PFSK-1 (cell line): ENCODE results near the gene CAB39L.

ENCODE experiments used
- FOXP2 ChIP-seq: optimal IDR thresholded peaks from 2 replicates; pipeline ENCODE3; 2011; ENCODE audit warnings: borderline replicate concordance, control low read depth, inconsistent platforms; ENCODE audit not compliant: insufficient read depth; ENCODE audit errors: extremely low read length, extremely low read depth
- POLR2AphosphoS5 ChIP-seq: IDR thresholded peaks from 2 replicates; pipeline ENCODE4 v1.6.1; 2012; ENCODE audit warnings: low read depth, mild to moderate bottlenecking, control low read depth, low read length, moderate library complexity
- REST ChIP-seq, 2 experiments: IDR thresholded peaks; 2 replicates each; pipeline versions ENCODE4 v1.6.1 to v1.8.0; 2011 to 2012; ENCODE audit warnings: low read depth in 2 of 2, low read length in 2 of 2, control low read depth in 1 of 2, inconsistent platforms in 1 of 2, mild to moderate bottlenecking in 1 of 2, moderate library complexity in 1 of 2; ENCODE audit not compliant: insufficient read depth in 1 of 2
- SIN3A ChIP-seq: IDR thresholded peaks from 2 replicates; pipeline ENCODE4 v1.6.1; 2012; ENCODE audit warnings: mild to moderate bottlenecking, low read length, moderate library complexity, borderline replicate concordance; ENCODE audit not compliant: insufficient read depth
- TAF1 ChIP-seq: IDR thresholded peaks from 2 replicates; pipeline ENCODE4 v1.6.1; 2012; ENCODE audit warnings: low read length, control low read depth, borderline replicate concordance; ENCODE audit not compliant: insufficient read depth

CAB39L gene

GRCh38 chr13:49298903-49299605 is 144.8 kb downstream of the CAB39L start:
- no peak for TF ChIP-seq FOXP2
- no peak for TF ChIP-seq REST (IDR thresholded peaks at IDR 0.05; ENCODE audit: insufficient read depth in 1 of 2, low read depth in 2 of 2, low read length in 2 of 2)
- no peak for TF ChIP-seq TAF1
- TF ChIP-seq SIN3A = no peak
- TF ChIP-seq POLR2AphosphoS5 = no peak

GRCh38 chr13:49298416-49298815 is 145.4 kb downstream of the CAB39L start:
- TF ChIP-seq FOXP2 = no peak
- no peak for TF ChIP-seq TAF1
- no peak for TF ChIP-seq REST (IDR thresholded peaks at IDR 0.05; ENCODE audit: insufficient read depth in 1 of 2, low read depth in 2 of 2, low read length in 2 of 2)
- no peak for TF ChIP-seq SIN3A
- no peak for TF ChIP-seq POLR2AphosphoS5

GRCh38 chr13:49297338-49297737 is 146.5 kb downstream of the CAB39L start:
- TF ChIP-seq FOXP2 (no peak), REST (IDR thresholded peaks at IDR 0.05; ENCODE audit: insufficient read depth in 1 of 2, low read depth in 2 of 2, low read length in 2 of 2) (no peak), SIN3A (no peak), POLR2AphosphoS5 (no peak), TAF1 (no peak)

DNA sequence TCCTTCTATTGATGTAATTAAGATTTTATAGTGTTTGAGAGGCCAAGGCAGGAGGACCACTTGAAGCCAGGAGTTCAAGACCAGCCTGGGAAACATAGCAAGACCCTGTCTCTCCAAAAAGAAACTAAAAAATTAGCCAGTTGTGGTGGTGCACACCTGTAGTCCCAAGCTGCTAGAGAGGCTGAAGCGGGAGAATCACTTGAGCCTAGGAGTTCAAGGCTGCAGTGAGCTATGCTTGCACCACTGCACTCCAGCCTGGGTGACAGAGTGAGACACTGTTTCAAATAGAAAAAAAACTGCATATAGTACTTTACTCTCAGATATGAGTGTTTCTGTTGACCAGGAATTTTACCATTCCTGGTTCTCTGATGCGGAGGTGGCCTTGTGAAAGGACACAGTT is 147.2 kb downstream of the CAB39L start:
- TF ChIP-seq POLR2AphosphoS5 (no peak), SIN3A (no peak), TAF1 (no peak), REST (IDR thresholded peaks at IDR 0.05; ENCODE audit: insufficient read depth in 1 of 2, low read depth in 2 of 2, low read length in 2 of 2) (no peak), FOXP2 (no peak)

DNA sequence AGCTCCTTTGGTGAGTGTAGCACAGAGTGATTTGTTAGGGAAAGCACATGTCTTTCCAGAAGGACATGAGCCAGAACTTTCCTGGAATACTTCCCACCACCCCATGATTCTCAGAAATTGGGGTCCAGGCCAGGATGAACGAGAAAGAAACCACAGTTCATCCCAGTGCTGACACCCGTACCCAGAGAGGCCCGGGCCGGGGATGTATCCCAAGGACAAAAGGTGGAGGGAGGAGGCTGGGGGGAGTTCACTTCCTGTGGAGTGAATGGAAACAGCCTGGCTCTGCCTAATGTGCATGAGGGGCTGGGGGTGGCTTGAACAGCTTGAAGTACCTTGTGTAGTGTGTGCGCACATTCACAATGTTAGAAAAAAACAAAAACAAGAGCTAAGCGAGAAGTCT is 148.6 kb downstream of the CAB39L start:
- TF ChIP-seq TAF1 (no peak), REST (IDR thresholded peaks at IDR 0.05; ENCODE audit: insufficient read depth in 1 of 2, low read depth in 2 of 2, low read length in 2 of 2) (no peak), SIN3A (no peak), POLR2AphosphoS5 (no peak), FOXP2 (no peak)
